Uterus (tissue), 4 donors: ENCODE results near the gene PVR. TPM values are rescaled to one million over a fixed set of nuclear protein-coding genes. Genes with fewer than 3 reads are reported as not detected.

ENCODE experiments used
- DNase-seq, 2 donors: peaks; one replicate each; pipeline ENCODE4 v3.0.0-alpha.2; 2019 to 2020
- H3K27ac ChIP-seq, 2 donors: fragments of 200-600 bp; sonication (generic); 1 replicate in 1 of 2; 2 replicates in 1 of 2; pipeline ENCODE4 v1.5.1; 2016 to 2018
- H3K27me3 ChIP-seq, 2 donors: fragments of 200-600 bp; sonication (generic); one replicate each; pipeline ENCODE4 v1.5.1; 2018 to 2019; ENCODE audit warnings: control low read depth in 1 of 2
- H3K36me3 ChIP-seq, 2 donors: fragments of 200-600 bp; sonication (generic); one replicate each; pipeline ENCODE4 v1.5.1; 2019; ENCODE audit warnings: control low read depth in 1 of 2
- H3K4me1 ChIP-seq, 2 donors: fragments of 200-600 bp; sonication (generic); one replicate each; pipeline ENCODE4 v1.5.1; 2018 to 2019; ENCODE audit warnings: control low read depth in 1 of 2
- H3K4me3 ChIP-seq, 2 donors: fragments of 200-600 bp; sonication (generic); 1 replicate in 1 of 2; 2 replicates in 1 of 2; pipeline ENCODE4 v1.5.1; 2018 to 2019; ENCODE audit warnings: mild to moderate bottlenecking in 1 of 2
- H3K9me3 ChIP-seq, 2 donors: fragments of 200-600 bp; sonication (generic); one replicate each; pipeline ENCODE4 v1.5.1; 2019; ENCODE audit warnings: control low read depth in 1 of 2
- CTCF ChIP-seq, 4 experiments: fragments of 200-600 bp in 2 of 4; fragments of 450-650 bp in 2 of 4; sonication (generic) in 2 of 4; IDR thresholded peaks; one replicate each; pipeline ENCODE4 v1.5.1; 2016 to 2019; ENCODE audit warnings: antibody characterized with exemption in 4 of 4, mild to moderate bottlenecking in 2 of 4, moderate library complexity in 1 of 4
- POLR2A ChIP-seq, 2 donors: fragments of 450-650 bp; IDR thresholded peaks; one replicate each; pipeline ENCODE4 v1.6.1; 2016; ENCODE audit warnings: antibody characterized with exemption in 2 of 2, mild to moderate bottlenecking in 1 of 2, moderate library complexity in 1 of 2
- intact Hi-C: fragments of 100-400 bp; cut with DNase I; formaldehyde crosslinking; loops from one replicate; pipeline ENCODE4 v1.15.1; 2023; ENCODE audit warnings: low total_unique reads
- total RNA-seq, 4 donors: library from RNA; depleted of rRNA in 3 of 4; stranded (reverse); fragments of >200 nt in 3 of 4; gene quantifications; one replicate each; pipeline versions ENCODE4 v1.1.0 to v1.2.4, GENCODE V29; 2014 to 2023
- donor health status: DM: yes; HTN: yes; CAD: no.

Gene PVR
- total RNA-seq, 4 donors from 2014 or later = 7.9 to 45.3 (median 28.0) TPM

- Histone ChIP-seq H3K4me1 (no peaks in the 10 kb centered on the region), H3K27me3 (no peaks in the 10 kb centered on the region), H3K4me3 (no peak overlapping the region), H3K27ac (no peak overlapping the region), H3K9me3 (no peaks in the 10 kb centered on the region), H3K36me3 (no peaks in the 10 kb centered on the region)
- TF ChIP-seq POLR2A (IDR thresholded peaks at IDR 0.05) (no peak), CTCF (IDR thresholded peaks at IDR 0.05) (no peak)
- DNase-seq = no peak
- intact Hi-C loops = no loop called here
Measured at GRCh38 chr19:44661904-44662303, 18.2 kb downstream of the PVR start.

- no peak for DNase-seq
- intact Hi-C loops = no loop called here
- TF ChIP-seq CTCF (IDR thresholded peaks at IDR 0.05) (no peak), POLR2A (IDR thresholded peaks at IDR 0.05) (no peak)
- H3K27me3 ChIP-seq = no peaks in the 10 kb centered on the region
- H3K4me3 ChIP-seq = no peak overlapping the region
- H3K9me3 ChIP-seq = no peaks in the 10 kb centered on the region
- no peaks in the 10 kb centered on the region for H3K36me3 ChIP-seq
- H3K4me1 ChIP-seq = no peaks in the 10 kb centered on the region
- H3K27ac ChIP-seq = no peak overlapping the region
Measured at GRCh38 chr19:44662691-44663385, 19.1 kb downstream of the PVR start.

GRCh38 chr19:44663996-44664395, 20.3 kb downstream of the PVR start:
- Histone ChIP-seq H3K4me3 (no peak overlapping the region), H3K27me3 (no peaks in the 10 kb centered on the region), H3K9me3 (no peaks in the 10 kb centered on the region), H3K36me3 (no peaks in the 10 kb centered on the region), H3K27ac (no peak overlapping the region), H3K4me1 (no peaks in the 10 kb centered on the region)
- intact Hi-C loops = no loop called here
- no peak for TF ChIP-seq POLR2A (IDR thresholded peaks at IDR 0.05)
- no peak for DNase-seq

GRCh38 chr19:44664976-44665375, 21.3 kb downstream of the PVR start:
- intact Hi-C loops = no loop called here
- TF ChIP-seq POLR2A (IDR thresholded peaks at IDR 0.05) = no peak
- TF ChIP-seq CTCF (IDR thresholded peaks at IDR 0.05) = no peak
- no peak overlapping the region for H3K27ac ChIP-seq

GRCh38 chr19:44666852-44667556, 23.3 kb downstream of the PVR start:
- intact Hi-C loops = no loop called here
- no peak for TF ChIP-seq POLR2A (IDR thresholded peaks at IDR 0.05)
- no peak for TF ChIP-seq CTCF (IDR thresholded peaks at IDR 0.05)
- no peak overlapping the region for H3K4me3 ChIP-seq
- no peaks in the 10 kb centered on the region for H3K9me3 ChIP-seq
- H3K27ac ChIP-seq = no peak overlapping the region
- H3K4me1 ChIP-seq = no peaks in the 10 kb centered on the region
- no peaks in the 10 kb centered on the region for H3K27me3 ChIP-seq
- H3K36me3 ChIP-seq = no peaks in the 10 kb centered on the region
- DNase-seq = no peak

More at GRCh38 chr19:44664976-44665375, 21.3 kb downstream of the PVR start:
- H3K36me3 ChIP-seq = no peaks in the 10 kb centered on the region
- H3K27me3 ChIP-seq = no peaks in the 10 kb centered on the region
- no peaks in the 10 kb centered on the region for H3K9me3 ChIP-seq
- H3K4me3 ChIP-seq = no peak overlapping the region
- no peaks in the 10 kb centered on the region for H3K4me1 ChIP-seq
- DNase-seq = no peak
